Breast epithelium (tissue), 3 donors: Measurements from ENCODE around the gene PDIA2.

ENCODE experiments used
- CTCF ChIP-seq, 3 donors: fragments of 450-650 bp; IDR thresholded peaks; one replicate each; pipeline ENCODE4 v1.5.1; 2016 to 2017; ENCODE audit warnings: antibody characterized with exemption in 3 of 3, mild to moderate bottlenecking in 3 of 3, moderate library complexity in 3 of 3
- POLR2A ChIP-seq: fragments of 450-650 bp; IDR thresholded peaks from one replicate; pipeline ENCODE4 v1.6.1; 2016; ENCODE audit warnings: antibody characterized with exemption, mild to moderate bottlenecking, moderate library complexity
- POLR2AphosphoS5 ChIP-seq, 3 donors: sonication (generic); formaldehyde crosslinking; IDR thresholded peaks; one replicate each; pipeline ENCODE4 v1.6.1; 2017; ENCODE audit warnings: antibody characterized with exemption in 3 of 3

DNA sequence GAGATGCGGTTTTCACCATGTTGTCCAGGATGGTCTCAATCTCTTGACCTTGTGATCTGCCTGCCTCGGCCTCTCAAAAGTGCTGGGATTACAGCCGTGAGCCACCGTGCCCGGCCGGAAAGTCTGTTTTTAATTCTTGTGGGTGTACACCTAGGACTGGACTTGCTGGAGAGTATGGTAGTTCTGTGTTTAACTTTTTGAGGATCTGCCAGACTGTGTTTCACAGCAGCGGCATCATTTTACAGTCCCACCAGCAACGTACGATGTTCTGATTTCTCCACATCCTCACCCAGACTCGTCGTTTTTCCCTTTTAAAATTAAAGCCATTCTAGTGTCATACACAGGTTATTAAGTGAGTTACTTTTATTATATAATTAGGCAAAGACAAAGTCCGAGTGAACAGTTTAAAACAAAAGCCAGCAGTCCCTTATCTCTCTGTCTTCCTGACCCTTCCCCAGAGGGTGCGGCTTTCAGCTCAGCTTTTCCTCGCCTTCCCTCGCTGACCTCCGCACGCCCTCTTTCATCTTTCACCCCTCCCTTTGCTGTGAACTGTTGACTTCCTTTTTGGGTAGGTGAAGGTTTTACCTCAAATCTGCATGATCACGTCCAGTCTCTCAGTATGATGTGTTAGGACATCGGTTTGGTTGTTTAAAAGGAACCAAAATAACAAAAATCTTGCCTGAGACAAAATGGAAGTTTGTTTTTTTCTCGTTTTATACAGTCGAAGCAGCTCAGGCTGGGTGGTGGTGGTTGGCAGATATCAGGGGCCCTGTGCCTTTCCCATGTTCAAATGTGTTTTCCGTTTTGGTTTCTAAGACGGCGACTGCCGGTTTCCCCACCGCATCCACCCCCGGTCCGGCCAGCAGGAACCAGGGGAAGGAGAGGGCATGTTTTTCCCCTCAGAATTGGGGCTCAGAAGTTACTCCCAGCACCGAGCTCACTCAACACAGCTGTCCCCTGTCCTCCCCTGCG, 30.3 kb upstream of the PDIA2 start:
- no peak for TF ChIP-seq CTCF (IDR thresholded peaks at IDR 0.05)
- no peak for TF ChIP-seq POLR2A
- no peak for TF ChIP-seq POLR2AphosphoS5 (IDR thresholded peaks at IDR 0.05)
